Neural progenitor cell (in vitro differentiated cells): ENCODE data around the gene SOX5.

Source experiments
- CTCF ChIP-seq: fragments of 200-600 bp; sonication (generic); IDR thresholded peaks from 2 replicates; pipeline ENCODE4 v1.5.1; 2017; ENCODE audit warnings: antibody characterized with exemption, mild to moderate bottlenecking
- EZH2 ChIP-seq: fragments of 200-600 bp; sonication (generic); IDR thresholded peaks from 2 replicates; pipeline ENCODE4 v1.6.1; 2017; ENCODE audit warnings: antibody characterized with exemption, mild to moderate bottlenecking, moderate library complexity
- EZH2phosphoT487 ChIP-seq: fragments of 200-600 bp; sonication (generic); IDR thresholded peaks from 2 replicates; pipeline ENCODE4 v1.6.1; 2017; ENCODE audit warnings: antibody characterized with exemption

GRCh38 chr12:23885394-23885793, 64.1 kb downstream of the SOX5 start:
- no peak for TF ChIP-seq CTCF
- TF ChIP-seq EZH2phosphoT487: no peak
- no peak for TF ChIP-seq EZH2
